Tibial artery (tissue), 4 donors: ENCODE results near the gene TSC2.

ENCODE experiments used
- DNase-seq, 2 donors: peaks; one replicate each; pipeline ENCODE4 v3.0.0-alpha.2; 2019
- H3K27ac ChIP-seq, 2 donors: fragments of 200-600 bp; sonication (generic) in 1 of 2; 1 replicate in 1 of 2; 2 replicates in 1 of 2; pipeline ENCODE4 v1.5.1; 2018 to 2019; ENCODE audit warnings: mild to moderate bottlenecking in 1 of 2
- H3K27me3 ChIP-seq, 2 donors: fragments of 200-600 bp; sonication (generic) in 1 of 2; one replicate each; pipeline versions ENCODE4 v1.5.1 to v1.6.0; 2016 to 2019
- H3K36me3 ChIP-seq, 3 donors: fragments of 200-600 bp; sonication (generic) in 2 of 3; one replicate each; pipeline ENCODE4 v1.5.1; 2016 to 2019; ENCODE audit warnings: mild to moderate bottlenecking in 2 of 3
- H3K4me1 ChIP-seq, 4 donors: fragments of 200-600 bp; sonication (generic) in 2 of 4; 1 replicate in 3 of 4; 2 replicates in 1 of 4; pipeline ENCODE4 v1.5.1; 2016 to 2019
- H3K4me3 ChIP-seq, 2 donors: fragments of 200-600 bp; sonication (generic) in 1 of 2; 1 replicate in 1 of 2; 2 replicates in 1 of 2; pipeline ENCODE4 v1.5.1; 2018 to 2019; ENCODE audit warnings: mild to moderate bottlenecking in 2 of 2
- H3K9me3 ChIP-seq, 3 donors: fragments of 200-600 bp; sonication (generic) in 1 of 3; one replicate each; pipeline ENCODE4 v1.5.1; 2016 to 2019
- intact Hi-C: fragments of 100-400 bp; cut with DNase I; formaldehyde crosslinking; loops from one replicate; pipeline ENCODE4 v1.15.0; 2023; ENCODE audit warnings: low total_unique reads
- TF ChIP-seq, protein P1 (sequence below), 2 experiments: fragments of 200-600 bp in 1 of 2; fragments of 450-650 bp in 1 of 2; IDR thresholded peaks; one replicate each; pipeline ENCODE4 v1.5.1; 2017 to 2019; ENCODE audit warnings: antibody characterized with exemption in 2 of 2, mild to moderate bottlenecking in 1 of 2, moderate library complexity in 1 of 2

Gene TSC2

GRCh38 chr16:2054543-2055245 is 6.9 kb downstream of the TSC2 start:
- no peaks in the 10 kb centered on the region for H3K4me1 ChIP-seq
- H3K27ac ChIP-seq = no peak overlapping the region
- intact Hi-C loops = no loop called here
- H3K9me3 ChIP-seq = no peaks in the 10 kb centered on the region
- H3K4me3 ChIP-seq = no peak overlapping the region
- TF ChIP-seq, protein P1, sequence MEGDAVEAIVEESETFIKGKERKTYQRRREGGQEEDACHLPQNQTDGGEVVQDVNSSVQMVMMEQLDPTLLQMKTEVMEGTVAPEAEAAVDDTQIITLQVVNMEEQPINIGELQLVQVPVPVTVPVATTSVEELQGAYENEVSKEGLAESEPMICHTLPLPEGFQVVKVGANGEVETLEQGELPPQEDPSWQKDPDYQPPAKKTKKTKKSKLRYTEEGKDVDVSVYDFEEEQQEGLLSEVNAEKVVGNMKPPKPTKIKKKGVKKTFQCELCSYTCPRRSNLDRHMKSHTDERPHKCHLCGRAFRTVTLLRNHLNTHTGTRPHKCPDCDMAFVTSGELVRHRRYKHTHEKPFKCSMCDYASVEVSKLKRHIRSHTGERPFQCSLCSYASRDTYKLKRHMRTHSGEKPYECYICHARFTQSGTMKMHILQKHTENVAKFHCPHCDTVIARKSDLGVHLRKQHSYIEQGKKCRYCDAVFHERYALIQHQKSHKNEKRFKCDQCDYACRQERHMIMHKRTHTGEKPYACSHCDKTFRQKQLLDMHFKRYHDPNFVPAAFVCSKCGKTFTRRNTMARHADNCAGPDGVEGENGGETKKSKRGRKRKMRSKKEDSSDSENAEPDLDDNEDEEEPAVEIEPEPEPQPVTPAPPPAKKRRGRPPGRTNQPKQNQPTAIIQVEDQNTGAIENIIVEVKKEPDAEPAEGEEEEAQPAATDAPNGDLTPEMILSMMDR (IDR thresholded peaks at IDR 0.05) = no peak
- H3K27me3 ChIP-seq = no peaks in the 10 kb centered on the region
- peaks cover 36 to 94% (median 74%) of the 10 kb centered on the region in 3 donors for H3K36me3 ChIP-seq
- DNase-seq = no peak

- Histone ChIP-seq H3K27me3 (no peaks in the 10 kb centered on the region), H3K36me3 (peaks cover 41 to 97% (median 76%) of the 10 kb centered on the region in 3 donors), H3K9me3 (no peaks in the 10 kb centered on the region), H3K4me3 (no peak overlapping the region), H3K4me1 (no peaks in the 10 kb centered on the region), H3K27ac (no peak overlapping the region)
- intact Hi-C loops = no loop called here
- no peak for DNase-seq
- TF ChIP-seq, protein P1 (IDR thresholded peaks at IDR 0.05) = peak; percentile 15 to 22
These were observed 8.3 kb downstream of the TSC2 start for GRCh38 chr16:2056077-2056476.

DNA sequence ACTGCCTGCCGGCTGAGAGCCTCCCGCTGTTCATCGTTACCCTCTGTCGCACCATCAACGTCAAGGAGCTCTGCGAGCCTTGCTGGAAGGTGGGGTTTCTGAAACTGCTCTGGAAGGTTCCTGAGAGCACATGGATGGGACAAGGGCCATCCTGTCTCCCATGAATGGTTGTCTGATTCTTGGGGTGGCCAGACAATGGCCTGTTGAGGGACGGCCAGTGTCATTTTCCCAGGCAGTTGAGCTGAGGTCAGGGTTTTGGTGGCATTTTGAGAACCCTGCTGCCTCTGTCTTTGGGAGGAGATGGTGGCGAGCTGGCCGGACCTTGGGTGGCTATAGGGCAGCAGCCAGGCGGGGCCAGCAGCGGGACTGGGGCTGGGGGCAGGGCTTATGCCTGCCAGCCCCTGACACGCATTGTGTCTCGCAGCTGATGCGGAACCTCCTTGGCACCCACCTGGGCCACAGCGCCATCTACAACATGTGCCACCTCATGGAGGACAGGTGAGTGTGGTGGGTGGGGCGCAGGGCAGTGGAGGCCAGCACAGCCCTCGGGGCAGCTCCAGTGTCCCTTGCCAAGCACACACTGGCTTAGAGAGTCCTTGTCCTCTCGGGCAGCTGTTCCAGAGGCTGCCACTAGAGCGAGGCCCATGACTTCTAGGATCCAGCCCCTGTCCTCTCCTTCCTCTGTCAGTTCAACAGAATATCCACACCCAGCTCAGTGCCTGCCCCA is 9.1 kb downstream of the TSC2 start:
- no peaks in the 10 kb centered on the region for H3K9me3 ChIP-seq
- no peaks in the 10 kb centered on the region for H3K4me1 ChIP-seq
- H3K27me3 ChIP-seq = no peaks in the 10 kb centered on the region
- H3K27ac ChIP-seq = no peak overlapping the region
- H3K36me3 ChIP-seq = peaks cover 38 to 97% (median 77%) of the 10 kb centered on the region in 3 donors
- no peak overlapping the region for H3K4me3 ChIP-seq
- DNase-seq = no peak
- intact Hi-C loops = no loop called here
- TF ChIP-seq, protein P1 (IDR thresholded peaks at IDR 0.05) = no peak

DNA sequence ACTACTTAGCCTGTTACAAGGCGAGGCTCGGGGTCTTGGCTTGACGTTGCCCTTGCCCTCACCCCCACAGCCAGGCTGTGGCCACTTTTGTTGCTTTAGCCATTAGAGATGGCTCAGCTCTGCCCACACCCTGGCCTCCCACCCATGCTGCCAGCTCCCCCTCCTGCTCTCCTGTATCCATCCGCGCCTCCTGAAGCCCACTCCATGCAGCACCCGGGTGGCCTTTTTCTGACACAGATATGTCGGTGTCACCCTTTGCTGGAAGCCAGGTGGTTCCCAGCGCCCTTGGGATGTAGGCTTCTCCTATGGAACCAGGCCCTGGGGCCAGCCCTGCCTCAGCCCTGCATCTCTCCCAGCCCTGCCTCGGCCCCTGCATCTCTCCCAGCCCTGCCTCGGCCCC is 9.7 kb downstream of the TSC2 start:
- Histone ChIP-seq H3K4me3 (no peak overlapping the region), H3K27ac (no peak overlapping the region), H3K27me3 (no peaks in the 10 kb centered on the region), H3K4me1 (no peaks in the 10 kb centered on the region), H3K9me3 (no peaks in the 10 kb centered on the region), H3K36me3 (peaks cover 38 to 97% (median 77%) of the 10 kb centered on the region in 3 donors)
- intact Hi-C loops = no loop called here
- TF ChIP-seq, protein P1 (IDR thresholded peaks at IDR 0.05) = no peak
- no peak for DNase-seq

- TF ChIP-seq, protein P1 (IDR thresholded peaks at IDR 0.05) = no peak
These were observed 10.6 kb downstream of the TSC2 start for GRCh38 chr16:2058420-2058819.

More at GRCh38 chr16:2058420-2058819, 10.6 kb downstream of the TSC2 start:
- Histone ChIP-seq H3K4me3 (no peak overlapping the region), H3K27me3 (no peaks in the 10 kb centered on the region), H3K36me3 (peaks cover 40 to 97% (median 79%) of the 10 kb centered on the region in 3 donors), H3K4me1 (no peaks in the 10 kb centered on the region), H3K27ac (no peak overlapping the region), H3K9me3 (no peaks in the 10 kb centered on the region)
- no peak for DNase-seq
- intact Hi-C loops = no loop called here
